GM12878 (cell line): ENCODE data around the gene PKNOX1. TPM values are rescaled to one million over a fixed set of nuclear protein-coding genes. Genes with fewer than 3 reads are reported as not detected.
"Not testable (repeated sequence)": the region's sequence is repeated elsewhere in the genome, so short reads cannot be mapped to it uniquely, and the experiment has no call there.

Experiments
- ATAC-seq: fragments of 200-7000 bp; cut with Tn5 transposase; 3 replicates; pipeline ENCODE4 v1.9.1; 2020; ENCODE audit warnings: mild to moderate bottlenecking, moderate library complexity
- BruUV-seq: library from RNA; stranded (reverse); fragments of 400-500 nt; replicated peaks from 2 replicates; lab custom pipeline; 2021; lab: Mats Ljungman, UMichigan
- CTCF ChIA-PET: fragments of 300-600 bp; sonication (Branson Sonifier 250); formaldehyde crosslinking; extraction: SDS; loops from one replicate; lab custom pipeline; 2021; ENCODE audit warnings: inconsistent platforms; lab: Yijun Ruan, JAX
- POLR2A ChIA-PET: fragments of 350-600 bp; formaldehyde crosslinking; extraction: SDS; loops from one replicate; lab custom pipeline; 2021; ENCODE audit warnings: inconsistent platforms; lab: Charles Lee
- RAD21 ChIA-PET: fragments of 300-600 bp; sonication (Branson Sonifier 250); formaldehyde crosslinking; loops from one replicate; lab custom pipeline; 2023; ENCODE audit warnings: antibody characterized with exemption; ENCODE audit not compliant: unreplicated experiment; lab: Charles Lee
- SMC1A ChIA-PET: fragments of 300-600 bp; sonication (Branson Sonifier 250); formaldehyde crosslinking; loops from one replicate; lab custom pipeline; 2023; ENCODE audit not compliant: unreplicated experiment, uncharacterized antibody; lab: Charles Lee
- DNase-seq: peaks from one replicate; pipeline ENCODE4 v3.0.0-alpha.2; 2011; ENCODE audit warnings: low read depth, low spot score
- FAIRE-seq: peaks from 3 replicates; lab custom pipeline; 2011; peaks lifted over from hg19 to GRCh38; lab: Jason Lieb, UNC
- H2AFZ ChIP-seq: 2 replicates; pipeline ENCODE4 v1.6.0; 2011; ENCODE audit warnings: low read depth, low read length, control low read depth; ENCODE audit not compliant: control insufficient read depth
- H3K27ac ChIP-seq: 2 replicates; pipeline ENCODE4 v1.5.1; 2011; ENCODE audit warnings: control low read depth; ENCODE audit not compliant: control insufficient read depth, insufficient read depth
- H3K27me3 ChIP-seq, 2 experiments: replicated peaks in 1 of 2; 2 replicates each; pipeline versions ENCODE4 v1.6.0 to v1.6.1; 2011; ENCODE audit warnings: low read length in 1 of 2; ENCODE audit not compliant: control insufficient read depth in 2 of 2, insufficient read depth in 2 of 2
- H3K36me3 ChIP-seq, 2 experiments: 2 replicates each; pipeline ENCODE4 v1.5.1; 2011; ENCODE audit warnings: low read length in 1 of 2; ENCODE audit not compliant: control insufficient read depth in 2 of 2, insufficient read depth in 2 of 2
- H3K4me1 ChIP-seq: 2 replicates; pipeline ENCODE4 v1.6.1; 2011; ENCODE audit warnings: mild to moderate bottlenecking, low read length, moderate library complexity, mixed read lengths; ENCODE audit not compliant: control insufficient read depth, insufficient read depth
- H3K4me2 ChIP-seq: 2 replicates; pipeline ENCODE4 v1.6.0; 2011; ENCODE audit warnings: control low read depth; ENCODE audit not compliant: control insufficient read depth, insufficient read depth
- H3K4me3 ChIP-seq: fragments of 200-600 bp; sonication (generic); 2 replicates; pipeline ENCODE4 v1.5.1; 2016
- H3K79me2 ChIP-seq: 2 replicates; pipeline ENCODE4 v1.6.0; 2011; ENCODE audit warnings: low read length; ENCODE audit not compliant: control insufficient read depth, insufficient read depth
- H3K9ac ChIP-seq: 2 replicates; pipeline ENCODE4 v1.8.0; 2011; ENCODE audit warnings: low read length, control low read depth, mixed read lengths; ENCODE audit not compliant: control insufficient read depth, insufficient read depth
- H3K9me3 ChIP-seq: replicated peaks from 3 replicates; pipeline ENCODE4 v1.5.1; 2011; ENCODE audit warnings: mild to moderate bottlenecking, low read length; ENCODE audit not compliant: control insufficient read depth, insufficient read depth
- H4K20me1 ChIP-seq: 2 replicates; pipeline ENCODE4 v1.6.0; 2011; ENCODE audit not compliant: control insufficient read depth, insufficient read depth
- CHD1 ChIP-seq: IDR thresholded peaks from 2 replicates; pipeline ENCODE4 v1.6.1; 2012; ENCODE audit warnings: low read depth, low read length, improper control_type of control experiment
- IRF5 ChIP-seq: fragments of 450-650 bp; IDR thresholded peaks from 2 replicates; pipeline ENCODE4 v1.6.1; 2017; ENCODE audit warnings: borderline replicate concordance
- MTA2 ChIP-seq: fragments of 450-650 bp; IDR thresholded peaks from 2 replicates; pipeline ENCODE4 v1.6.1; 2016; ENCODE audit warnings: low read depth, mild to moderate bottlenecking, moderate library complexity
- MXI1 ChIP-seq: fragments of 150-350 bp; IDR thresholded peaks from 2 replicates; pipeline ENCODE4 v1.6.1; 2011; ENCODE audit warnings: low read depth, mild to moderate bottlenecking, inconsistent platforms, low read length, improper control_type of control experiment
- PKNOX1 ChIP-seq: fragments of 450-650 bp; IDR thresholded peaks from 2 replicates; pipeline ENCODE4 v1.6.1; 2016; ENCODE audit warnings: mild to moderate bottlenecking
- PRDM15 ChIP-seq: fragments of 450-650 bp; formaldehyde crosslinking; IDR thresholded peaks from 2 replicates; pipeline ENCODE4 v1.4.0; 2020; ENCODE audit warnings: mild to moderate bottlenecking, moderate library complexity
- WGBS: methylation state at CpG from one replicate; pipeline ENCODE4 v1.1.6; 2016; ENCODE audit warnings: low lambda C conversion rate; ENCODE audit not compliant: insufficient replicate concordance, insufficient coverage; ENCODE audit errors: missing lambda C conversion rate; 5-methylcytosine and 5-hydroxymethylcytosine counted together
- in situ Hi-C: fragments of 300-500 bp; cut with MboI; formaldehyde crosslinking; loops from 9 replicates; pipeline ENCODE4 v1.14.3; 2018; ENCODE audit warnings: mixed read lengths
- intact Hi-C: fragments of 100-400 bp; cut with micrococcal nuclease; formaldehyde crosslinking; loops from one replicate; pipeline ENCODE4 v1.14.2; 2022; ENCODE audit not compliant: unreplicated experiment
- polyA plus RNA-seq, 11 experiments: library from polyadenylated mRNA; depleted of rRNA in 4 of 11; unstranded in 6 of 11; stranded (reverse) in 5 of 11; fragments of >200 nt; fragmentation: Nextera tagmentation in 4 of 11; fragmentation: Illumina TruSeq in 1 of 11; extraction: Ambion mirVana in 4 of 11; extraction: Trizol in 1 of 11; gene quantifications; 1 replicate in 1 of 11; 2 replicates in 10 of 11; pipeline versions ENCODE4 v1.2.1 to v1.2.3, GENCODE V29; 2011 to 2016; ENCODE audit warnings: inconsistent platforms in 2 of 11, missing spikeins in 2 of 11, low read depth in 1 of 11
- total RNA-seq, 4 experiments: library from RNA; depleted of rRNA in 3 of 4; stranded (reverse); fragments of >200 nt in 3 of 4; fragmentation: Illumina TruSeq in 1 of 4; extraction: Trizol in 1 of 4; gene quantifications; 2 replicates each; pipeline versions ENCODE4 v1.2.1 to v1.2.3, GENCODE V29; 2013 to 2021

Gene PKNOX1
- total and polyA plus RNA-seq, 10 of the 15 experiments (the other 5 are each of a cell fraction or from before 2014, with no cell fraction given) = 6.9 to 23.7 (median 13.2) TPM

DNA sequence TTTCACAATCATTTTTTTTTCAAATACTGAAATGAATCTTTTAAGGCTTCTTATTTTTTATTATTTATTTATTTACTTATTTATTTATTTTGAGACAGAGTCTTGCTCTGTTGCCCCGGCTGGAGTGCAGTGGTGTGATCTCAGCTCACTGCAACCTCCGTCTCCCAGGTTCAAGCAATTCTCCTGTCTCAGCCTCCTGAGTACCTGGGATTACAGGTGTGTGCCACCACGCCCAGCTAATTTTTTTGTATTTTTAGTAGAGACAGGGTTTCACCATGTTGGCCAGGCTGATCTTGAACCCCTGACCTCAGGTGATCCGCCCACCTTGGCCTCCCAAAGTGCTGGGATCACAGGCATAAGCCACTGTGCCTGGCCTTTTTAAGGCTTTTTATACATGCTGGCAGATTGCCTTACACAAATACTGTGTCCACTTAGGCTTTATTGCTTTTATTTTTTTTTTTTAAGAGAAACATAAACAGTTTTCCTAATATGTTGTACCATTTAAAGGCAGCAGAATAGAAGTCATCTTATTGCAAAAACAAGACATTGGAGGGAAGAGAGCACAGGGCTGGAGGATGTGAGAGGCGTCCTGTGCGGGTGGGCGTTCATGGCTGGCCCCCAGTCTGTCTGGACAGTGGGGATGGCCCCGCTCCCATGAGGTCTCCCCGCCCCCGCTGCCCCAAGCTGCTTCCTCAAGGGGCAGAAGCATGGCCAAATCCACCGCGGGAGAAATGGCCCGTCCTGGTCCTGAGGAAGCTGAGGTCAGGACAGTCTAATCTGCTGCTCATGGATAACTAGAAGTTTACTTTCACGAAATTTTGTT, 31.9 kb downstream of the PKNOX1 start:
- H3K4me2 ChIP-seq, in situ Hi-C loops, H4K20me1 ChIP-seq, H2AFZ ChIP-seq, H3K4me3 ChIP-seq, BruUV-seq, H3K27me3 ChIP-seq, H3K9ac ChIP-seq, H3K9me3 ChIP-seq, FAIRE-seq, RAD21 ChIA-PET, SMC1A ChIA-PET, H3K4me1 ChIP-seq, H3K27ac ChIP-seq, DNase-seq, ATAC-seq, intact Hi-C loops, H3K79me2 ChIP-seq: not testable (repeated sequence)
- 84% methylated on average over 14 of the region's 14 CpGs for WGBS
- H3K36me3 ChIP-seq = peaks cover 4 to 11% of the 10 kb centered on the region in 2 experiments; a peak in 3 of 4 replicates
- ChIA-PET CTCF (interaction anchor here (0.6 kb wide), 1 partner anchor 15 kb away, joined by 3 read pairs; no protein-coding TSS in a partner anchor), POLR2A (interaction anchor here (0.9 kb wide), 1 partner anchor 29 kb away, joined by 8 read pairs; no protein-coding TSS in a partner anchor)

DNA sequence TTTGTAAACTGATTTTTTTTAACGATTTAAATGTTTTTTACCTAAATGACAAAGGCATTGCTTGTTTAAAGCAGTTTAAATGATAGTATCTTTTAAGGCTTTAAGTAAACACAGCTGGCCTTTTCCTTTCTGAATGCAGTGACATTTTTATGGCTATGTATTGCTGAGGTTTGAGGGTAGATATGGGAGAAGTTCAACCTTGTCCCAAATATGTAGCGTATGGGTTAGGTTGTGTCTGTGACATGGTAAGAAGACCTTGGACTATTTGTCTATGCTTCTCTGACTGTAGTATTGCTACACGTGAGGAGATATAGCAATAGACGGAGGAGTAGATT, 32.5 kb downstream of the PKNOX1 start:
- Histone ChIP-seq H2AFZ (no peak overlapping the region), H3K9ac (no peak overlapping the region), H3K36me3 (peaks cover 4 to 12% of the 10 kb centered on the region in 2 experiments; a peak in 3 of 4 replicates), H3K4me3 (no peak overlapping the region), H3K4me2 (no peak overlapping the region), H3K4me1 (no peaks in the 10 kb centered on the region), H4K20me1 (no peaks in the 10 kb centered on the region; the same call in 1 of the 2 replicates), H3K27ac (no peak overlapping the region), H3K9me3 (no peaks in the 10 kb centered on the region), H3K79me2 (no peaks in the 10 kb centered on the region), H3K27me3 (no peaks in the 10 kb centered on the region)
- intact Hi-C loops = no loop called here
- ChIA-PET SMC1A (no interaction called here), POLR2A (no interaction called here), RAD21 (no interaction called here), CTCF (no interaction called here)
- no peak for FAIRE-seq
- no peak for ATAC-seq
- in situ Hi-C loops = no loop called here
- 99% methylated on average over 4 of the region's 4 CpGs for WGBS
- no peak for DNase-seq
- no TSS peak for BruUV-seq
- TF ChIP-seq PRDM15 (CRISPR knock-in tag) = no peak
- no peak for TF ChIP-seq PKNOX1
- no peak for TF ChIP-seq MXI1
- TF ChIP-seq IRF5 = no peak
- TF ChIP-seq CHD1 = no peak
- TF ChIP-seq MTA2 = no peak
